HG03135 (cell line): ENCODE results near the gene NLGN1.
"Not testable (repeated sequence)": the region's sequence is repeated elsewhere in the genome, so short reads cannot be mapped to it uniquely, and the experiment has no call there.

ENCODE experiments used
- ATAC-seq: cut with Tn5 transposase; IDR thresholded peaks from one replicate; pipeline ENCODE4 v1.9.1; 2021; ENCODE audit warnings: mild to moderate bottlenecking, moderate library complexity; ENCODE audit not compliant: unreplicated experiment

Gene NLGN1

DNA sequence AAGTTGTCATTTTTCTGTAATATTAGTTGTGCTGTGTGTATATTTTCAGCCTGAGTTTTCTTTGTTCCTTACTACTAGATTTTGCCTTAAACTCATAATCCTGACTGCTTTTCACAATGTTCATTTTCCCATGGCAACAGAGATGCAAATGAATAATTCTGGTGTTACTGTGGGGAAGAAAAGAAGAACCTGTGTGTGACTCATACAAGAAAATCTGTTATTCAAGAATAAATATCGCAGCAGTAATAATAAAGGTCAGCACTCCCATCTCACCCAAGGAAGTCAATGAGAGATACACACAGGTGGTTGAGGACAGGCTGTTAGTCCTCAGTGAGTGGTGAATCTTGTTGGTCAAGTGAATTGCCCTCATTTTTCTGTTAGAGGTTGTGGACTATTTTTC lies 805.0 kb downstream of the NLGN1 start:
- ATAC-seq = no peak

DNA sequence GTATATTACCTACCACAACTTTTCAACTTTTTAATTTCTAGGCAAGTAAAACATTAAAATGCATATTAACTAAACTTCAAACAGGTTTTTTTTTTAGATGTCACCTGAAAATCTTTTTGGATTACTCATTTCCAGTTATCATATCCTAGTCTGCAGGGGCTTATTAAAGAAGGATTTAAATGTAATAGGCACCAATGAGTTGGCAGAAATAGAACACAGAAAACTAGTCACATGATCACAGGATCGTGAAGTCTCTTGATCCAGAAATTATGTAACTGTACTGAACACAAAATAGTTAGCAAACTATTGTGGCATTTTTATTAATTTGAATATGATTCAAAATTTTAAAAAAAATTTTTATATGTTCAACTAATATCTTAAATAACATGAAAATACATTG lies 807.2 kb downstream of the NLGN1 start:
- ATAC-seq = no peak

DNA sequence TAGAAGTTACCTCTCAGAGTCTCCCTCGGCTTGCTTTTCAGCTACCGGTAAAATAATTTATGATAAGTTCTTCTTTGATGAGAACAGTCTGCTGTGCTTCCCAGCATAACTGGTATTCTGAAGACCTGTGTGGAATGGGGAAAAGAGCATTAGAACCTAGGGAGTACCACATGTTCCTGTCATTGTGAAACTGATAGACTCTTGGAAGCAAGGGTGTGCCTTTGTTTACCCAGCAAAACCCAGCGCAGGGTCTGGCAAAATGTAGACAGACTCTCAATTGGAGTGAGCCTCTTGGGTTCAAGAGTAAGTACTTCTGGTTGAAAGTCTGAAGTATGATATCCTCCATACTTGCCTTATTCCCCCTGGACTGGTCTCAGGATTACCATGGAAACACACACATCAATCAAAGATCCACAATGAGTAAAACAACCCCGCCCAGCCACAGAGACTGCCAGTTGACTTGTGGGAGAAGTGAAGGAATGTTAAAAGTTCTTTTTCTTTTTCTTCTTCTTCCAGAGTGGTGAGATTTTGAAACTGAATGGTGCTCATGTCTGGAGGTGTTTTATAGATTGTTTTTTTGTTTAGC lies 809.2 kb downstream of the NLGN1 start:
- ATAC-seq = no peak

DNA sequence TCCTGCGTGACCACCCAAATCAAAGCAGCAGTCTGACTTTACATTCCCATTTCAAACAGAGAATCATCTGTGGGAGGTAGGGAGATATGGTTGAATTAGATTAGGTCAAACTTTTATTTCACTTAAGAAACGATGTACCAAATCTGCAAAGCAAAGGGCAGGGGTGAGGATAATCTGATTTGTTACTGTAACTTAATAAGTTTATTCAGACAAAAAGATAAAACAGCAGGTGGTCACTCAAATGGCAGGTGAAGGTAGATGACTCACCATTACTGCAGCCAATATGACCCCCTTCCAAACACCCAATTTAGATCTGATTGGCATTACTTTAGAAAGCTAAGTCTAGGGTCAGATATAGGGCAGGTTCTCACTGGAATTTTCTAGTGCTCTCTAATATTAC lies 810.6 kb downstream of the NLGN1 start:
- ATAC-seq = no peak

DNA sequence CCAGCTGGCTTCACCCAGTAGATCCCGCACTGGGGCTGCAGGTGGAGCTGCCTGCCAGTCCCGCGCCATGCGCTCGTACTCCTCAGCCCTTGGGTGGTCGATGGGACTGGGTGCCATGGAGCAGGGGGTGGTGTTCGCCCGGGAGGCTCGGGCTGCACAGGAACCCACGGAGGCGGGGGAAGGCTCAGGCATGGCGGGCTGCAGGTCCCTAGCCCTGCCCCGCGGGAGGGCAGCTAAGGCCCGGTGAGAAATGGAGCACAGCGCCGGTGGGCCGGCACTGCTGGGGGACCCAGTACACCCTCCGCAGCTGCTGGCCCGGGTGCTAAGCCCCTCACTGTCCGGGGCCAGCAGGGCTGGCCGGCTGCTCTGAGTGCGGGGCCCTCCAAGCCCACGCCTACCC lies 814.4 kb downstream of the NLGN1 start:
- ATAC-seq = not testable (repeated sequence)

DNA sequence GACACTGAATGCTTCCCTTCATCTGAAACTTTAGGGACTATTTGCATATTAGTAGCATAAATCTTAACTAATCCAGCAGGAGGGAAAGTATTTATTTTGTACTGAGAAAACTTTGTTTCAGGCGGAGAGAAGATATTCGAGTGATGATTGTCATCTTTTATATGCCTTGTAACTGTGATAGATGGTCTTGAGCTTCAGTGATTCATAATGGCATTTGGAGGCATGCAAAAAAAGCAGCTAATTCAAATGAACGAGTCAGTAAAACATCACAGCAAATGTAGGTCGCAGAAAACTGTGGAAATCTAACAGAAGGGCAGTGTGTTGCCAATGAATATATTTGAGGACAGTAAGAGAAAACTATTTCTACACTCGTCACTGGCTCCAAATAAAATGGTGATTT lies 817.9 kb downstream of the NLGN1 start:
- no peak for ATAC-seq

DNA sequence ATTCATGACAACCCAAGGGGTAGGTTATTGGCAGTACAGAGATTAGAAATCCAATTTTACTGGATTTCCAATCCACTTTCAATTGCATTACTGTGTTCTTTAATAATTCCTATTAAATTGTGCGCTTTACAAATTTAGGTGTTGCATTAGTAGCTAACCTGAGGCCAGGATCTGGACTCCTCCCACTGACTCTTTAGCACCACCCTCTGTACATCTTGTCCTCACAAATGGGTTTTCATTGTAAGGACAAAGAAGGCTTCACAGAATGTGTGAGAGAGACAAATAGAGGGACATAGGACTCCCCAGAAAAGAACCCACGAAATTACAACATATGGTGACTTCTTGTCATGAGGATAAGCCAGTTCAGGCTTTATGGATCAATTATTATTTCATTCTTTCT lies 818.5 kb downstream of the NLGN1 start:
- ATAC-seq = no peak

DNA sequence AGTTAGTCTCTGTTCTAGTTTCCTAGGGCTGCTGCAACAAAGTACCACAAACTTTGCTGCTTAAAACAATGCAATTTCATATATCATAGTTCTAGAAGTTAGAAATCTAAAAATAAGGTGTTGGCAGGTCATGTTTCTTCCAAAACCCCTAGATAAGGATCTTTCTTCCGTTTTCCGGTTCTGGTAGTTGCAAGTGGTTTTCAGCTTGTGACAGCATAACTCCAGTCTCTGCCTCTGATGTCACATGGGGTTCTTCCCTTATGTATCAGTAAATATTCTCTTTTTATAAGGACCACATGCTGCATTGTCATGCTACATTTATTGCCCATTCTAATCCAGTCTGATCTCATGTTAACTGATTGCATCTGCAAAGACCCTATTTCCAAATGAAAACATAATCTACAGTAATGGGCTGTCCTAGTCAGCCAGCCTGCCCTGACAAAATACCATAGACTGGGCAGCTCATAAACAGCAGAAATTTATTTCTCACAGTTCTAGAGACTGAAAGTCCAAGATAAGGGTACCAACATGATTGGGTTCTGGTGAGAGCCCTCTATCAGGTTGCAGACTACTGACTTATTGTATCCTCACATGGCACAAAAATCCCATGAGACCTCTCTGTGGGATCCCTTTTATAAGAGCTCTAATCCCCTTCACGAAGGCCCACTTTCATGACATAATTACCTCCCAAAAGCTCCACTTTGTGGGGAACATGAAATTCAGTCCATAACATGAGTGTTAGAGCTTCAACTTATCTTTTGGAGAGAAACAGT lies 819.6 kb downstream of the NLGN1 start:
- no peak for ATAC-seq

DNA sequence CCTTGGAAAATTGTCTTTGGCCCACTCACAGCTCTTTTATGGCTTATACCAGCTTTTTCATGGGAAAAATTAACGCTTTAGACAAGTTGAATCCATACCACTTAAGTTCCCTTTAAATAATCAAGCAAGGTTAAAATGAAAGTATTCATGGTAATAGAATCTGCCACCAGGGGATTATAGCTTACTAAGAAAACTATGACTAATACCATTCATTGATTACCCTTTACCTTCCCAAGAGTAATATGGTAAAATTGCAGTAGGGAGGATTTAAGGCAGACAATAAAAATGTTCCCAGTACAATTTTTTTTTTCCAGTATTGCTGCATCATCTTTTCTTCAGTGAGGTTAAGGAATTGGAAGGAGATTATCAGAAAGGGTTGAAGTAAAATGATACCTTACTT lies 820.5 kb downstream of the NLGN1 start:
- ATAC-seq = no peak

DNA sequence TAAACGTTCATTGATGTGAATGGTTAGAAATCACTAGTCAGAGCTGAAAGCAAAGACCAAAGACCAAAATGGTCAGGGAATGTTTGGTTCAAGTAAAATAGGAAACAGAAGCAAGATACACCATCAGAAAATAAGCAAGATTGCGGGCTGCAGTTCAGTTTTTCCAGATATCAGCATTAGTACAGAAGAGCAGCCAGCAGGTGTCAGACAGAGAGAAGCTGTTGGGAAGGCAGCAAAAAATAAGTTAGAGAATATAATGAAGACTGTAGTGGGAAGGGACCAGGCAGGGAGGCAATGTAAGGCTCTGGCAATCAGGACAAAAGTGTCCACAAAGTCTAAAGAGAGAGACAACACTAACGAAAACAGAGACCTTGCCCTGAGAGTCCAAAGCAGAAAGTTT lies 822.2 kb downstream of the NLGN1 start:
- ATAC-seq = no peak

DNA sequence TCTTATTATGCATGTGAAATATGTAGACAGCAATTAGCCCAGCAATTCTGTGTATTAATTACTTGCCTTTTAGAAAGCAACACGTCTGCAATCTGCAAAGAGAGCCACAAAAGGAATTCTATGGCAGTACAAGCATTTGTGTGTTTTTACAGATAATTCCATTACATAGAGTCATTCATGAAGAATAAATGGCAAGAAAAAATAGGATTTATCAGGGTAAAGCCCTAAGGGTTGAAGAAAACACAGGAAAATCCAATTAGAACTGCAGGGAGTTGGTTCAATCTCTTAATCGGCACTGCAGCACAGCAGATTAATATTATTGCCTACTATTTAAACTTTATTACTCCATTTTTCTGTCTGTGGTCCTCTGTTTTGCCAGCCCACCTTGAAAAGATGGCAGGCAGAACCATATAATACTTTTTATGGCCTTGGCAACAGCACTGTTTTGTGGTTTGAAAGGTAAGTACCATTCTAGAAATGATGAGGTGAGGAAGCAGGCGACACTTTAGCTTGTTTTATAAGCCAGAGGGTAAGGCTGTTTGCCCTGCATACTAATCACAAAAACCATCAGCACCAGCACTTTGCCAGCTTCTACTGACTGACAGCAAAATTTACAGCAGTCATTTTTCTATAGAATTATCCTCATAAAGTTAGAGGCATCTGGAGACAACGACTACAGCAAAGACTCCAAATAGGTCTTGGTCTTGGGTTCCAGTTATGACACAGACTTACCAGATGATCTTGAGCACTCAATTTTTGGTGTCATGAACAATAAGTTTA lies 823.4 kb downstream of the NLGN1 start:
- ATAC-seq = no peak

DNA sequence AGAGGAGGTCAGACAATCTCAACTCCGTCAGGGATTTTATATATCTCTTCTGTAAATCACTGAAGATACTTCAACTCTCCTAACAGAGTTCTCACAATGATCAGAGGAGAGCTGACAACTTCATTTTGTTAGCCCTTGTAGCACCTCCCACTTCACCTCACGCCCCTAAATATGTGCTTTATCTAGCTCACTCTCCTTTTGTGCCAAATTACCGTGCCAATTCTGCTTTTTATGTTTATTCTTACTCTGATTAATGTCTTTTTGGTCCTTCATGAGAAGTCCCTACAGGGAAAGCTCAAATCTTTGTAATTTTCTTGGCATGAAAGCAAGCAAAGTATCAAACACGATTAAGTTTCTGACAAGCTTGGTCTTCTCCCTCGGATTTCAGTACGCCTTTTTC lies 825.5 kb downstream of the NLGN1 start:
- ATAC-seq = no peak

DNA sequence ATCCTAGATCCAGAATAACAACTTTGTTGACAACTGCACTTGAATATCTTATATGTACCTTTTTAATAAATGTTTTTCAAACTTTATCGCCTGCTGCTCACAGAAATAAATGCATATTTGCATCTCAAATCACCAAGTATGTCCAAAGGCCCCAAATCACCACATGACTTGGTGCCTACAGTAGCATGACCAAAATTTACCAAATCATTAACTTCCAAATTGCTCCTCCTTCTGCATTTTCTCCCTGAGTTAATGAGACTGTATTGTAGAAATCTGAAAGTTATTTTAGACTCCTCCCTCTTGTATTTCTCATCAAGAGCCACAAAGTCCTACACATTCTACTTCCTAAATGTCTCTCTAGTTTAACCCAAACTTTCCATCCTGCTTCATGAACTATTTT lies 826.1 kb downstream of the NLGN1 start:
- ATAC-seq = no peak

DNA sequence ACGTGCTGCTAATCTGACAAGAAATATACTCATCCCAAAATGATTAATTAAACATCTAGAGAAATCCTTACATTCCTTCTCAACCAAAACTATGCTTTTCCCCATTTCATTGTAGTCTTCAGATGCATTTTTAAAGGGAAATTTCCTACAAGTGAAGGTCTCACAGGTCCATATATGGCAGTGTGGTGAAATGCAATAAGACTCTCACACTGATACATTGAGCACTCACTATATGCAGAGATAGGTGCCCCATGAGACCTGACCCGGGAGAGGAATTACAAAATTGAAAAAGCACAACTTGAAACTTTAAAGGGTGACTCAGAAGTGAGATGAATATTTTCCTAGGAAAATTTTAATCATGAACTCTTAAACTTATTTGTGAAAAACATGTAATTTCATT lies 832.4 kb downstream of the NLGN1 start:
- no peak for ATAC-seq

DNA sequence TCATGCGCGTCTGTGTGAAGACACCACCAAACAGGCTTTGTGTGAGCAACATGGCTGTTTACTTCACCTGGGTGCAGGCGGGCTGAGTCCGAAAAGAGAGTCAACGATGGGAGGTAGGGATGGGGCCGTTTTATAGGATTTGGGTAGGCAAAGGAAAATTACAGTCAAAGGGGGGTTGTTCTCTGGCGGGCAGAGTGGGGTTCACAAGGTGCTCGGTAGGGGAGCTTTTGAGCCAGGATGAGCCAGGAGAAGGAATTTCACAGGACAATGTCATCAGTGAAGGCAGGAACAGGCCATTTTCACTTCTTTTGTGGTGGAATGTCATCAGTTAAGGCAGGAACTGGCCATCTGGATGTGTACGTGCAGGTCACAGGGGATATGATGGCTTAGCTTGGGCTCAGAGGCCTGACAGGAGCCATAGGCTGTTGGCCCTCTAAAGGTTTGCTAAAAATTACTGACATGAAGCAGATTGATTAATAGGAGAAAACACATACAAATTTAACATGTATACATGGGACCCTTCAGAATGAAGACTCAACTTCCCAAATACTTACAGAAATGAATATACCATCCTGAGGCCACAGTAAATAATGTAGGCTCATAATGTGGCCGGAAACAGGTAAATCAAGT lies 834.6 kb downstream of the NLGN1 start:
- not testable (repeated sequence) for ATAC-seq

DNA sequence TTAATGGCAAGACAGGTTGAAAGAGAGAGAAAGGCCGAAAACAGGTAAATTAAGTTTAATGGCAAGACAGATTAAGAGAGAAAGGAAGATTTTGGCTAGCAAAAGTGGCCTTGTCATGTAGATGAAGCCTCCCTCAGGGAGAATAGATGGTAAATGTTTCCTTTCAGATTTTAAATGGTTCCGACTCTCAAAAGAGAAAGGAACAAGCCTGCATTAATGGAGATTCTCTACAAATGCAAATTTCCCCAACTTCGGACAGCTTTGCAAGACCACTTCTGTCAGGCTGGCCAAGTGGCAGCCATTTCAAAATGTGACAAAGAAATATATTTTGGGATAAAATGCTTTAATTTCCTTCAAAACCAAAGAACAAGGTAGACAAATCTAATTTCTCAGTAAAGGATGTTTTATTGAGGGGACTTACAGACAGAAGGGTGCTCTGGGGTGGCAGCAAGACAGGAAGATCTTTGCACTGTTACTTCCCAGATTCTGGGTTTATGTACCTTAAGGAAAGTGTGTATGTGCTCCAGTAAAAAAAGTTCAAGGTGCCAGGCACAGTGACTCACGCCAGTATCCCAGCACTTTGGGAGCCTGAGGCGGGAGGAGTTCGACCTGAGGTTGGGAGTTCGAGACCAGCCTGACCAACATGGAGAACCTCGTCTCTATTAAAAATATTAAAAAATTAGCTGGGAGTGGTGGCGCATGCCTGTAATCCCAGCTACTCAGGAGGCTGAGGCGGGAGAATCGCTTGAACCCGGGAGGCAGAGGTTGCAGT lies 835.3 kb downstream of the NLGN1 start:
- ATAC-seq = no peak

DNA sequence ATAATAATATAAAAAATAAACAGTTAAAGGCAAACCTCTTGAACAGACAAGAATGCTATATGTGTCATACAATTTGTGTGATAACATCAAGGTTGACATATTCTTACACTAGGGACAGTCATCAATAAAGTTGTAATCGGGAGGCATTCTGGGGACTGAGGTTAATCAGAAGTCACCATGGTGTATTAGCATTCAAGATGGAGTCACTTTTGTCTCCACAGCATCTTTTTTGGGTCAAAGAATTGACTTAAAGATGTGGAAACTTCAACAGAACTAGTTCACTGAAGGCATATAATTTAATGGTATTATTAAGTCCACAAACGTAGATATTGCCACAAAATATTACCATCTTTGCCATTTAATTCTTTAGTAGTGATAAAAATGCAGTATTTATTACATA lies 836.0 kb downstream of the NLGN1 start:
- no peak for ATAC-seq

DNA sequence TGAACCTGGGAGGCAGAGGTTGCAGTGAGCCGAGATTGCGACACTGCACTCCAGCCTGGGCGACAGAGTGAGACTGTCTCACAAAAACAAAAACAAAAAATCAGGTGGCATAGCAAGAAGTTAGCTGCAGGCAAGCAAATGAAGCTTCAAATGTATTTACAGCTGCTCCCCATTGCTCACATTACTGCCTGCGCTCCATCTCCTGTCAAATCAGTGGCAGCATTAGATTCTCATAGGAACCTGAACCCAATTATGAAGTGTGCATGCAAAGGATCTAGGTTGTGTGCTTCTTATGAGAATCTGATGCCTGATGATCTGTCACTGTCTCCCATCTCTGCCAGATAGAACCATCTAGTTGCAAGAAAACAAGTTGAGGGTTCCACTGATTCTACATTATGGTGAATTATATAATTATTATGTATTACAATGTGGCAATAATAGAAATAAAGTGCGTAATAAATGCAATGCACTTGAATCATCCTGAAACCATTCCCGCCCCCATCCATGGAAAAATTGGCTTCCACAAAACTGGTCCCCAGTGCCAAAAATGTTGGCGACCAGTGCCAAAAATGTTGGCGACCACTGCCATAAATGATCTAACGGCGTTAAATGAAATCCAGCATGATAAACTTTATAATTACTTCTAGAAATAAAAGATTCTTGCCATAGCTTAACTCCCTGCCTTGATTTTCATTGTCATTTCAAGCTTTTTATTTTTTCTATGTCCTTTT lies 844.9 kb downstream of the NLGN1 start:
- no peak for ATAC-seq

DNA sequence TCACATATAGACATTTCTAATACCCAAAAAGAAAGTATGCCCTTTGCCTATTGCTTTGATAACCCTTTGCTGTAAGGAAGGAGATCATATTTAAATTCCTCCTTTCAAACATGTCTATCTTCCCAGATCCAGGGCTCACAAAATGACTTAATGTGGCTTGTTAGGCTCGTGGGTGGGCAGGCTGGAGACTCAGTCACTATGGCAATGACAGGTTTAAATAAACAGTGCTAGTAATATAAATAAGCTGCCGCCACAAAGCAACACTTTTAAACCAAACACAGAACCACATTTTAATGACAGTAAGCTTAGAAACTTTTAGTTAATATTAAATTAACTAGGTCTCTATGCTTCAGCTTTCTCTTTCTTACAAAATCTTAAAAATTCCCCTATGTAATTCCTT lies 845.6 kb downstream of the NLGN1 start:
- no peak for ATAC-seq

DNA sequence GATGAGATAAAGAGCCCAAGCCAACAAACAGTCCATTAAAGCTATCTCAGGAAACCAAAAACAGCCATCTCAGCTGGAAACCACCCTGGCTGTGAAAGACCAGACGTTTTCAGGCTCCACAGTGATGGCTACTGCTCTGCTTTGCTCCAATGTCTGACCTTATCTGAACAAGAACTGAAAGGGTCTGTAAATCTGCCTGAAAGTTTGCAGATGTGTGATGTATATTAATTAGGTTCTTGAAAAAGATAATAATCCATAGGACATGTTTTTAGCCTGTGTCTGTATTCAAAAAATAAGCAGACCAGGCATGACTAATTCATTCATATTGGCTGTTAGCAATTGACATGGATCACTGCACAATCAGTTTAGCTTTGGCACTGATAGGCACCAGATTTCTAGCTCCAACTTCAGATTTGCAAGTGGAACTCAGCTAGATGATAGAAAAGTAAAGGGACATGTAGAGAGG lies 850.2 kb downstream of the NLGN1 start:
- no peak for ATAC-seq
